Activated CD4-positive, alpha-beta memory T cell treated with anti-CD3 and anti-CD28 coated beads, Interleukin-2, amount 10 ng/mL, durations not matched to agents 7 days and 5 days (primary cell): ENCODE measurements around the gene PRKD3. TPM values are rescaled to one million over a fixed set of nuclear protein-coding genes. Genes with fewer than 3 reads are reported as not detected.

ENCODE experiments used
- CTCF ChIA-PET: fragments of 350-600 bp; sonication (Branson Sonifier 250); formaldehyde crosslinking; loops from one replicate; lab custom pipeline; 2021; ENCODE audit warnings: antibody characterized with exemption, inconsistent platforms; lab: Charles Lee
- POLR2A ChIA-PET: fragments of 350-600 bp; sonication (Branson Sonifier 250); formaldehyde crosslinking; loops from one replicate; lab custom pipeline; 2021; ENCODE audit warnings: antibody characterized with exemption; lab: Charles Lee
- DNase-seq: peaks from one replicate; pipeline ENCODE4 v3.0.0-alpha.2; 2020
- H3K27ac Mint-ChIP-seq: one replicate; pipeline ENCODE4 v1.8.0; 2021; ENCODE audit warnings: mild to moderate bottlenecking, mixed read lengths
- H3K27me3 Mint-ChIP-seq: one replicate; pipeline ENCODE4 v1.8.0; 2021; ENCODE audit warnings: mixed read lengths
- H3K36me3 Mint-ChIP-seq: one replicate; pipeline ENCODE4 v1.8.0; 2021; ENCODE audit warnings: low read depth, mixed read lengths
- H3K4me1 Mint-ChIP-seq: one replicate; pipeline ENCODE4 v1.8.0; 2021; ENCODE audit warnings: mixed read lengths
- H3K4me3 Mint-ChIP-seq: one replicate; pipeline ENCODE4 v1.8.0; 2021; ENCODE audit warnings: mild to moderate bottlenecking, mixed read lengths
- H3K9me3 Mint-ChIP-seq: one replicate; pipeline ENCODE4 v1.8.0; 2021; ENCODE audit warnings: mixed read lengths
- total RNA-seq, 2 experiments: library from RNA; stranded (reverse); gene quantifications; one replicate each; pipeline ENCODE4 v1.2.3, GENCODE V29; 2021

Gene PRKD3
- total RNA-seq, 2 experiments from 2014 or later: 19.3 to 20.6 TPM

DNA sequence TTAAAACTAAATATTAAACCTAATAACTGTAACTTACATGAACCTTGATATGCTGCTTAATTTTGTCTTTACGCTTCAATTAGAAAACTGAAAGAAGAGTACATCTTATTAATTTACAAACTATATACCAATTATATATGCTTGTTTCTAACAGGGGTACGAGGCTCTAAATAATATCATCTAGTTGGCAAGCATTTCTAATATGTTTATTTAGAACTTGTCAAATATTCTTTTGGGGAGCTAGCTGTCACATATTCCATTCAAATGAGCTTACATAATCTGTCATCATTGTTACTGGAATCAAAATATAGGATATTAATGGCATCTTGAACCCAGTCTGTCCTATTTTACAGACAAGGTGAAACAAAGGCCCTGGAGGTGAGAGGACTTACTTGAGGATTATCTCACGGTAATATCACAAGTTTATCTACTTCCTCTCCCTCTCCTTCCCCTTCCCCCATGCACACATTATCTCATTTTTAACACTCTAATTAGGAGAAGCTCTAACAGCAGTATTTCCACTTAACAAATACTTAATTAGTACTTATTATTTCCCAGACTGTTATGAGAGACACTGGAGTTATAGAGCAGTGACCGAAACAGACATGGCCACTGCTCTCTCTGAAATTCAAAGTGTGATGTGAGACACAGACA lies 3.5 kb downstream of the PRKD3 start:
- ChIA-PET POLR2A (no interaction called here), CTCF (interaction anchor here (1.0 kb wide), 1 partner anchor 89 kb away, joined by 3 read pairs; the partner anchor contains the start of genes CEBPZ and NDUFAF7)
- no peak overlapping the region for H3K4me3 Mint-ChIP-seq
- no peak overlapping the region for H3K27ac Mint-ChIP-seq
- peaks cover 14% of the 10 kb centered on the region for H3K36me3 Mint-ChIP-seq
- H3K4me1 Mint-ChIP-seq: peaks cover 43% of the 10 kb centered on the region
- H3K27me3 Mint-ChIP-seq: peaks cover 14% of the 10 kb centered on the region
- H3K9me3 Mint-ChIP-seq: no peaks in the 10 kb centered on the region
- DNase-seq: no peak

DNA sequence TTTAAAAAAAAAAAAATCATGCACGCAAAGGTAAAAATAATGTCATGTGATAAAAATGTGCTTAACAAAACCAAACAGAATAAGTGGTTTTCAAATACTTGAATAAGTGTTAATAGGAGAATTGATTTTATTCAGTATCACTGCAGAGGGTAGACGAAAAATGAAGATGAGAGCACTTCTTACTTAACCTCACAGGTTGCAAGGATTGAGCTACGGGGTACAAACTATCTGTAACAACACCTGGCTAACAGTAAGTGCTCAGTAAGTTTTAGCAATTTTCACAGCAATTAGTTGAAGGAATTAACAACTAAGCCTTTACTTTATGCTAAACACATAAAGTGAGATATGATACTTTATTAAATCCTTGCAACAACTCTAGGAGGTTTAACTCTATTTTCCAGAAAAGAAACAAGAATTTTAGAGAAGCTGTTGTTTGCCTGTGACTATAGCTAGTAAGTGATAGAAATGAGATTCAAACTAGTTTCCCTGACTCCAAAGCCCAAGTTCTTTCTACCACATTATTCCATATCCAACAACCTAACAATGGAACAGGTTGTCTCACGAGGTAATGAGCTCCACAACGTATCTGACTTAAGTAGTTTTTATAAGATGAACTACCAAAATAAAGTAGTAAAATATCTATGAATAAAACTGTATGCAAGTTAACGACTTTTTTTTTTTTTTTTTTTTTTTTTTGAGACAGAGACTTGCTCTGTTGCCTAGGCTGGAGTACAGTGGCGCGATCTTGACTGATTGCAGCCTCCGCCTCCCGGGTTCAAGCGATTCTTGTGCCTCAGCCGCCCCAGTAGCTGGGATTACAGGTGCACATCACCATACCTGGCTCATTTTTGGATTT lies 4.7 kb downstream of the PRKD3 start:
- peaks cover 5% of the 10 kb centered on the region for H3K27me3 Mint-ChIP-seq
- no peak overlapping the region for H3K4me3 Mint-ChIP-seq
- H3K27ac Mint-ChIP-seq: no peak overlapping the region
- H3K9me3 Mint-ChIP-seq: no peaks in the 10 kb centered on the region
- H3K36me3 Mint-ChIP-seq: peaks cover 14% of the 10 kb centered on the region
- H3K4me1 Mint-ChIP-seq: peaks cover 37% of the 10 kb centered on the region
- POLR2A ChIA-PET: no interaction called here
- CTCF ChIA-PET: interaction anchor here (0.7 to 1.8 kb wide), 5 partner anchors 9 to 587 kb away, joined by 3 to 5 read pairs (median 4); no protein-coding TSS in a partner anchor
- no peak for DNase-seq

DNA sequence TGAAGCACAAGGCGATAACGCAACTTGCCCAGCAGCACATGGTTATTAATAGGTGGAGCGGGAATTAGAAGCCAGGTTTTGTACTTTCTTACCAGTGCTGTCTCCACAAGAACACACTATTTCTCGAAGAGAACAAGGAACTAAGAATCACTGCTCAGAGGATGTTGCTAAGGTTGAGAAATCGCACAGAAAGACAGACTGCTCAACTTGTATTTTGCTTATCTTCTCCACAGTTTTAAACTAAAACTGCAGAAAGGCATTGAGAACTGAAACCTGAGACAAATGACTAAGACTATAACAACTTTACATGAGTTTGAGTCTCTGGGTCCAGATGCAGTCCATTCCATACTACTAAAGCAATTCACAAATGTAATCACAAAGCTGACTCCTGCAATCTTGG lies 6.2 kb downstream of the PRKD3 start:
- Mint-ChIP-seq H3K36me3 (peaks cover 7% of the 10 kb centered on the region), H3K9me3 (no peaks in the 10 kb centered on the region), H3K4me1 (peaks cover 29% of the 10 kb centered on the region), H3K4me3 (no peak overlapping the region), H3K27ac (no peak overlapping the region), H3K27me3 (no peaks in the 10 kb centered on the region)
- no peak for DNase-seq
- CTCF ChIA-PET: interaction anchor here (1.6 kb wide), 1 partner anchor 150 kb away, joined by 3 read pairs; no protein-coding TSS in a partner anchor
- POLR2A ChIA-PET: no interaction called here

DNA sequence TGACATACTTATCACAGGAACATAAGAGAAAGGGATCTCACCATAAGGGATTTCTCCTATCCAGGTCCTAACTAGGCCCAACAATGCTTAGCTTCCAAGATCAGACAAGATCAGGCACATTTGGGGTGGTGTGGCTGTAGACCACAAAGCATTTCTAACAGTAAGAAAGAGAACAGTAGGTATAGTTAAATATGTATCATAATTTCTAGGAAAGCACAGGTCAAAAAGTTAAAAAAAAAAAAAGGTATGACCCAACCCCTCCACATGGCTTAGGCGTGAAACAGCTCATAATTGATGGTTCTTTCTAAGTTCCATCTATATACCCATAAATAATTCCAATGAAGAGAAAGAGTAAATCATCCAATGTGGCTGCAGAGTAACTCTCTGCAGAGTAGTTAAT lies 6.9 kb downstream of the PRKD3 start:
- peaks cover 5% of the 10 kb centered on the region for H3K36me3 Mint-ChIP-seq
- H3K27ac Mint-ChIP-seq: peak overlapping the region; percentile 17
- POLR2A ChIA-PET: interaction anchor here (0.8 kb wide), 1 partner anchor 59 kb away, joined by 3 read pairs; no protein-coding TSS in a partner anchor
- H3K9me3 Mint-ChIP-seq: no peaks in the 10 kb centered on the region
- no peak overlapping the region for H3K4me3 Mint-ChIP-seq
- CTCF ChIA-PET: interaction anchor here (0.6 to 1.4 kb wide), 2 partner anchors 268 to 554 kb away, joined by 3 to 5 read pairs; no protein-coding TSS in a partner anchor
- peaks cover 25% of the 10 kb centered on the region for H3K4me1 Mint-ChIP-seq
- H3K27me3 Mint-ChIP-seq: no peaks in the 10 kb centered on the region
- DNase-seq: no peak

DNA sequence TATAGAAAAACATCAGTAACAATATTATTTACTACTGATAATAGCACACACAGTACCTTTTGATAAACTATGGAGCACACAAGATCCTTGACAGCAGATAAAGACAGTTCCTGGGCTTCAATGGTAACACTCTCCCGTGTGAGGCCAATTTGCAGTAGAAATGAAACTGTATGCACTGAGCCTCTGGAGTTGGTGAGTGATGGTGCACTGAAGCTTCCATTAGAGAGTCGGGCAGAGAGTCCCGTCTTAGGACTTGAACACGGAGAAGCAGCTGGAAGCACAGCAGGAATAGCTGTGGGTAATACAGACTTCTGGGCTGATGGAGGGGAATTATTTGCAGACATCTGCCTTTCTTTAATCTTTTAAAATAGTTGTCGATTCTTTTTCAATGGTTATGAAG lies 8.5 kb downstream of the PRKD3 start:
- Mint-ChIP-seq H3K27me3 (no peaks in the 10 kb centered on the region), H3K4me1 (peaks cover 16% of the 10 kb centered on the region), H3K4me3 (no peak overlapping the region), H3K27ac (no peak overlapping the region), H3K9me3 (no peaks in the 10 kb centered on the region), H3K36me3 (peaks cover 5% of the 10 kb centered on the region)
- CTCF ChIA-PET: no interaction called here
- no peak for DNase-seq
- POLR2A ChIA-PET: no interaction called here

DNA sequence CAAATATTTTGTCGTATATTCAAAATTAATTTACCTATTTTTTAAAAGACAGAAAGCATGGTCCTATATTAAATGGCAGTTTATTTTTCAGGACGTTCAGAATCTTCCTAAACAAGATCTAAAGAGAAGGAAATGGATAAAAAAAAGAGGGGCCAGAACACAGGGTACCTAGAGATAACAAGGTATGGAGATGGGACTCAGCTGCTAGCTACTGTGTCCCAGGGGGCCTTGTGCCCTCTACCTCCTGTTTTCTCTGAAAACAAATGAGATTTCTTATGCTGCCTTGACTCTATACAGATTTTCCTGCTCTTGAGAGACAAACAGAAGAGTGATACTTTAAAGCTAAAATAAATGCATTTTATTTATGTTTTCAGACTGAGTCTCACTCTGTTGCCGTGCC lies 9.3 kb downstream of the PRKD3 start:
- no peak overlapping the region for H3K4me3 Mint-ChIP-seq
- no peak for DNase-seq
- peaks cover 5% of the 10 kb centered on the region for H3K36me3 Mint-ChIP-seq
- peaks cover 15% of the 10 kb centered on the region for H3K4me1 Mint-ChIP-seq
- H3K27ac Mint-ChIP-seq: no peak overlapping the region
- no peaks in the 10 kb centered on the region for H3K9me3 Mint-ChIP-seq
- no peaks in the 10 kb centered on the region for H3K27me3 Mint-ChIP-seq
- ChIA-PET POLR2A (no interaction called here), CTCF (no interaction called here)

DNA sequence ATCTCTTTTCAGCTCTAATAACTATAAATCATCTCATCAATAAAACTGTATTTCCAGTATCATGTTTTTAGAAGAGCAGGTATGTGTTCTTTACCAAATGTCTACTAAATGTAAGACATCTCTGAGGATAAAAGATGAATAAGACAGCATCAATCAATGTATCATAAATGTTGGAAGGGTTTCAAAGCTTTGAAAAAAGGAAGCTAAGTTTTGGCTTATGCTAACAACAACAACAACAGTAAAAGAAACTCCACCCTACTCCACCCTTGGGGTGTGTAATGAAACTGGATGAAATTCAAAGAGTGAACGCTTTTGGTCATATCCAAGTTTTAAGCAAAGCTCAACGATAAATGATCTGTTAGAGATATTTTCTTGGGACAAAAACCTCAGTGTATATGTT lies 17.1 kb downstream of the PRKD3 start:
- H3K27me3 Mint-ChIP-seq: no peaks in the 10 kb centered on the region
- no peaks in the 10 kb centered on the region for H3K9me3 Mint-ChIP-seq
- DNase-seq: no peak
- no peak overlapping the region for H3K27ac Mint-ChIP-seq
- CTCF ChIA-PET: interaction anchor here (0.7 to 1.2 kb wide), 3 partner anchors 20 to 570 kb away, joined by 3 read pairs; no protein-coding TSS in a partner anchor
- no peak overlapping the region for H3K4me3 Mint-ChIP-seq
- H3K36me3 Mint-ChIP-seq: no peaks in the 10 kb centered on the region
- H3K4me1 Mint-ChIP-seq: peaks cover 7% of the 10 kb centered on the region
- POLR2A ChIA-PET: interaction anchor here (0.8 kb wide), 1 partner anchor 151 kb away, joined by 3 read pairs; the partner anchor contains the start of gene EIF2AK2

DNA sequence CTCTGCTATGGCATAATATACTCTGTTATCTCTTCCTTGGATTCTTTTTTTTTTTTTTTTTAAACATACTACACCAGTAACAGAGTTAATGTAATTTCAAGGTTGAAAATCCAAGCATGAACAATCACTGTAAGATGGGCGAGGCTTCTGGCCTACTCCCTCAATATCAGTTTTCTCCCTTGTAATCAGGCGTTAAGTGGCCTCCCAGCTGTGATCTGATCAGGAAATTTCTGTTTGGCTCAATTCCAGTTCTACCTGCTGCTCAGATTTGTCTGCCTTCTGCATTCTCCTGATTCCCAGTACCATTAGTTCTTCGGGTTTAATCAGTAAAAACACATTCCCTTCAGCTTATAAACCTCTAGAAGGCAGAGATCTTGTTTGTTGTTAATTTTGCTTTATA lies 18.6 kb downstream of the PRKD3 start:
- H3K4me1 Mint-ChIP-seq: peaks cover 5% of the 10 kb centered on the region
- H3K9me3 Mint-ChIP-seq: no peaks in the 10 kb centered on the region
- H3K36me3 Mint-ChIP-seq: no peaks in the 10 kb centered on the region
- no peak overlapping the region for H3K27ac Mint-ChIP-seq
- no peak for DNase-seq
- ChIA-PET CTCF (no interaction called here), POLR2A (no interaction called here)
- no peaks in the 10 kb centered on the region for H3K27me3 Mint-ChIP-seq
- H3K4me3 Mint-ChIP-seq: no peak overlapping the region

DNA sequence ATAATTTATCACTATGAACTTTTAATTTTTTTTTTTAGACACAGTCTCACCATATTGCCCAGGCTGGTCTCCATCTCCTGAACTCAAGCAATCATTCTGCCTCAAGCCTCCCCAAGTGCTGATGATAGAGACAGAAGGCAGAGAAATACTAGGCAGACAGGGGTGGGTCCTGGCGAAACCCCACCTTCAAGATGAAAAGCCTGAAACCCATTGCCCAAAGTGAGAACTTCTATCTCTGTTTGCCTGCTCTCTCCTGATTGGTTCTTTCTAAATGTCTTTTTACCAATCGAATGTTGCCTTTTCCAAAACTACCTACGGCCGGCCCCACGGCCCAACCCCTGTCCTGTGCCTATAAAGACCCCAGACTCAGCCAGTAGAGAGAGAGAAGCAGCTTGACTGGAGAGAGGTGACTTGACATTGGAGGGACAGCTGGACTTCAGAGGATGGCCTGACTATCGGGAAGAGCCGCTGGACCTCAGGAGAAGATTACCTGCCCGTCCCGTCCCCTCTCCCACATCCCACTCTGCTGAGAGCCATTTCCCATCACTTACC lies 21.9 kb downstream of the PRKD3 start:
- H3K4me3 Mint-ChIP-seq: no peak overlapping the region
- no peak for DNase-seq
- CTCF ChIA-PET: no interaction called here
- no peak overlapping the region for H3K27ac Mint-ChIP-seq
- peaks cover 3% of the 10 kb centered on the region for H3K36me3 Mint-ChIP-seq
- H3K27me3 Mint-ChIP-seq: no peaks in the 10 kb centered on the region
- POLR2A ChIA-PET: interaction anchor here (1.5 kb wide), 1 partner anchor 106 kb away, joined by 3 read pairs; no protein-coding TSS in a partner anchor
- H3K9me3 Mint-ChIP-seq: no peaks in the 10 kb centered on the region
- peaks cover 3% of the 10 kb centered on the region for H3K4me1 Mint-ChIP-seq

DNA sequence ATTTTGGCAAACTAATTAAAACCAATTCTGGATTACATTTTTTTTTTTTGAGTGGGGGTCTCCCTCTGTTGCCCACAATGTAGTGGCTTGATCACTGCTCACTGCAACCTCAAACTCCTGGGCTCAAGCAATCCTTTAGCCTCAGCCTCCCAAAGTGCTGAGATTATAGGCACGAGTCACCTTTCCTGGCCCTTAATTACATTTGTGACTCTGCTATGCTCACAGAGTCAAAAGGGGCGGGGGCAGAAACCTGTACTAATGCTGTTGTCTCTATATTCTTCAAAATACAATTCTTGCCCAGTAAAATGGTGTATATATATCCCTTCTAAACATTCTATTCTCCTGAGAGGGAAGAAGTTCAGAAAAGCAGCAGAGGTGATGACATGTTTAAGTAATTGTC lies 23.2 kb downstream of the PRKD3 start:
- H3K27ac Mint-ChIP-seq: no peak overlapping the region
- H3K36me3 Mint-ChIP-seq: peaks cover 3% of the 10 kb centered on the region
- no peaks in the 10 kb centered on the region for H3K4me1 Mint-ChIP-seq
- no peaks in the 10 kb centered on the region for H3K9me3 Mint-ChIP-seq
- H3K27me3 Mint-ChIP-seq: no peaks in the 10 kb centered on the region
- POLR2A ChIA-PET: no interaction called here
- CTCF ChIA-PET: no interaction called here
- no peak overlapping the region for H3K4me3 Mint-ChIP-seq
- DNase-seq: no peak

DNA sequence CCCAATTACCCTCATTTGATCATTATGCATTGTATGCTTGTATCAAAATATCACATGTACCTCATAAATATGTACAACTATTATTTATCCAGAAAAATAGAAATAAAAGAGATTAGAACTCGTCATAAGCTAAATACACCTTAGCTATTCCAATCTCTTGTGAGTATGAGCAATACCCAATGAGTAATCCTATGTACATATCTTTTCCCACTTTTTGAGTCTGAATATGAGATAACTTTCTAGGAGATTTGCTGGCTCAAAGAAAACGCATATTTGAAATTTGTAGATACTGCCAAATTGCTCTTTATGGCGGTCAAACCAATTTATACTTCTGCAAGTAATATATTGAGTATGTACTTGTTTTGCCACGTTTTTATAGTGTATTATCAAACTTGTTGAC lies 24.1 kb downstream of the PRKD3 start:
- H3K9me3 Mint-ChIP-seq: no peaks in the 10 kb centered on the region
- H3K27me3 Mint-ChIP-seq: no peaks in the 10 kb centered on the region
- POLR2A ChIA-PET: no interaction called here
- H3K4me3 Mint-ChIP-seq: no peak overlapping the region
- CTCF ChIA-PET: no interaction called here
- no peak overlapping the region for H3K27ac Mint-ChIP-seq
- H3K36me3 Mint-ChIP-seq: peaks cover 3% of the 10 kb centered on the region
- H3K4me1 Mint-ChIP-seq: no peaks in the 10 kb centered on the region
- DNase-seq: no peak

DNA sequence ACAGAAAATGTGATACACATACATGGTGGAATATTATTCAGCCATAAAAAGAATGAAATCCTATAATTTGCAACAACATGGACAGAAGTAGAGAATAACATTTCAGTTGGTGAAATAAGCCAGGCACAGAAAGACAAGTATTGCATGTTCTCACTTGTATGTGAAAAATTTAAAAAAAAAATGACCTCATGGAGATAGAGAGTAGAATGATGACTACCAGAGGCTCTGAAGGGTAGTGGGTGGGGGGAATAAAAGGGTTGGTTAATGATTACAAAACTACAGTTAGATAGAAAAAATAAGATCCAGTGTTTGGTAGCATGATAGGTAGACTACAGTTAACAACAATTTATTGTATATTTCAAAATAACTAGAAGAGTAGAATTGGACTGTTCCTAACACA lies 24.5 kb downstream of the PRKD3 start:
- ChIA-PET POLR2A (interaction anchor here (0.7 kb wide), 1 partner anchor 13 kb away, joined by 3 read pairs; no protein-coding TSS in a partner anchor), CTCF (no interaction called here)
- H3K9me3 Mint-ChIP-seq: no peaks in the 10 kb centered on the region
- H3K4me1 Mint-ChIP-seq: no peaks in the 10 kb centered on the region
- H3K4me3 Mint-ChIP-seq: no peak overlapping the region
- no peaks in the 10 kb centered on the region for H3K27me3 Mint-ChIP-seq
- DNase-seq: no peak
- peaks cover 3% of the 10 kb centered on the region for H3K36me3 Mint-ChIP-seq
- no peak overlapping the region for H3K27ac Mint-ChIP-seq

DNA sequence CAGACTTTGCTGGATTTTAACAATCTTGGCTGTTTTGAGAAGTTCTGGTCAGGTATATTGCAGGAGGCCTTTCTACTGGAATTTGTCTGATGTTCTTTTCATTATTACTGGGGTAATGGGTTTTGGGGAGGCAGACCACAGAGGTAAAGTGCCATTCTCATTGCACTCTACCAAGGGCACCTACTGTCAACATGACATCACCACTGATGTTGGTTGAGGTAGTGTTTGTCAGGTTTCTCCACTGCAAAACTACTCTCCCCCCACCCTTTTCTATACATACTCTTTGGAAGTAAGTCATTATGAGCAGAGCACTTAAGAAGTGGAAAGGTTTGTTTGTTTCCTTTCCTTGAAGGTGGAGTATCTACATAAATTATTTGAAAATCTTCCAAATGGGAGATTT lies 27.0 kb downstream of the PRKD3 start:
- H3K4me3 Mint-ChIP-seq: no peak overlapping the region
- no peaks in the 10 kb centered on the region for H3K9me3 Mint-ChIP-seq
- no peaks in the 10 kb centered on the region for H3K27me3 Mint-ChIP-seq
- POLR2A ChIA-PET: no interaction called here
- DNase-seq: no peak
- CTCF ChIA-PET: no interaction called here
- no peaks in the 10 kb centered on the region for H3K4me1 Mint-ChIP-seq
- H3K27ac Mint-ChIP-seq: no peak overlapping the region
- H3K36me3 Mint-ChIP-seq: peaks cover 3% of the 10 kb centered on the region
